AG04449 (cell line): ENCODE results near the gene AHRR.

Experiments used
- CTCF ChIA-PET: fragments of 350-600 bp; formaldehyde crosslinking; extraction: SDS; loops from one replicate; lab custom pipeline; 2021; ENCODE audit warnings: antibody characterized with exemption; lab: Yijun Ruan, JAX
- POLR2A ChIA-PET: fragments of 400-600, 350-600 bp; formaldehyde crosslinking; extraction: SDS; loops from one replicate; lab custom pipeline; 2020; ENCODE audit warnings: antibody characterized with exemption, inconsistent platforms; lab: Yijun Ruan, JAX
- DNase-seq: peaks from one replicate; pipeline ENCODE4 v3.0.0-alpha.2; 2010; ENCODE audit warnings: low read depth, low spot score
- H3K4me3 ChIP-seq: 2 replicates; pipeline ENCODE4 v1.5.1; 2011; ENCODE audit warnings: low read depth, mild to moderate bottlenecking, control low read depth, low read length
- CTCF ChIP-seq: IDR thresholded peaks from one replicate; pipeline ENCODE4 v1.5.1; 2011; ENCODE audit warnings: mild to moderate bottlenecking, moderate library complexity, low read length, control low read depth, inconsistent platforms; ENCODE audit not compliant: insufficient read depth; ENCODE audit errors: missing control alignments

Gene AHRR

GRCh38 chr5:370959-371810 lies 49.7 kb downstream of the AHRR start:
- no peak for DNase-seq
- POLR2A ChIA-PET, result no interaction called here
- no peak overlapping the region for H3K4me3 ChIP-seq
- CTCF ChIA-PET, result interaction anchor here (0.8 to 1.4 kb wide), 4 partner anchors 8 to 61 kb away, joined by 3 to 4 read pairs (median 4); no protein-coding TSS in a partner anchor
- TF ChIP-seq CTCF, result no peak

GRCh38 chr5:371811-372555 lies 50.5 kb downstream of the AHRR start:
- no peak overlapping the region for H3K4me3 ChIP-seq
- CTCF ChIA-PET, result interaction anchor here (1.0 to 1.4 kb wide), 3 partner anchors 9 to 60 kb away, joined by 3 to 4 read pairs (median 4); no protein-coding TSS in a partner anchor
- DNase-seq, result no peak
- POLR2A ChIA-PET, result no interaction called here
- no peak for TF ChIP-seq CTCF

- H3K4me3 ChIP-seq, result no peak overlapping the region
- POLR2A ChIA-PET, result no interaction called here
- TF ChIP-seq CTCF, result no peak
- no peak for DNase-seq
- CTCF ChIA-PET, result interaction anchor here (1.0 to 1.4 kb wide), 2 partner anchors 10 to 52 kb away, joined by 3 to 4 read pairs; no protein-coding TSS in a partner anchor
Observed at GRCh38 chr5:372556-372995, 51.1 kb downstream of the AHRR start.

- TF ChIP-seq CTCF, result no peak
- H3K4me3 ChIP-seq, result no peak overlapping the region
- ChIA-PET POLR2A (interaction anchor here (0.6 kb wide), 1 partner anchor 22 kb away, joined by 4 read pairs; no protein-coding TSS in a partner anchor), CTCF (interaction anchor here (1.0 kb wide), 1 partner anchor 52 kb away, joined by 3 read pairs; no protein-coding TSS in a partner anchor)
- no peak for DNase-seq
Observed at GRCh38 chr5:372996-373709, 51.6 kb downstream of the AHRR start.

GRCh38 chr5:373710-374602 lies 52.4 kb downstream of the AHRR start:
- peak overlapping the region; percentile 36 for H3K4me3 ChIP-seq
- DNase-seq, result no peak
- ChIA-PET CTCF (interaction anchor here (1.2 kb wide), 1 partner anchor 10 kb away, joined by 3 read pairs; no protein-coding TSS in a partner anchor), POLR2A (no interaction called here)
- TF ChIP-seq CTCF, result no peak
